ENCODE data around the gene SKIDA1.

DNA sequence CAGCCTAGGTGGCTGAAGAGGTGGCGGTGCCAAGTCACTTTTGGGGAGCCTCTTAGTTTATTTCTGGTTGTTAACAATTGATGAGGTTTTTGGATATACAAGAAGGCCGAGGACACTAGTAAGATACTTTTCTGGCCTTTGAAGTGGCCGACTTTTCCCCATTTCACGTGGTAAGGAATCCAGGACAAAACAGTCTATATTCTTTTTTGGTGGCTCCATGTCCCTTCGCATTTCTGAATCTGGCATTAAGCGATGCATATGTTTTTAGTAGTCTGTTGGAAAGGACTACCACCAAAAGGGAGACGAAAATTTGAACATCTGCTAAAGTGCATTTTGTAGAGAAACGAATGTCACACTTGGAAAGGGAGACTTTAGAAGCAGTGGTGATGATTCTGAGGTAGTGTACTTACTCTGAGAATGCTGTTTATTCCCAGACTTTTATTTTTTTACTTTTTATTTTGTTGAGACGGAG is 10.0 kb upstream of the SKIDA1 start:
- no peak for TF ChIP-seq POLR2A (IDR thresholded peaks at IDR 0.05)
- TF ChIP-seq, protein P1, sequence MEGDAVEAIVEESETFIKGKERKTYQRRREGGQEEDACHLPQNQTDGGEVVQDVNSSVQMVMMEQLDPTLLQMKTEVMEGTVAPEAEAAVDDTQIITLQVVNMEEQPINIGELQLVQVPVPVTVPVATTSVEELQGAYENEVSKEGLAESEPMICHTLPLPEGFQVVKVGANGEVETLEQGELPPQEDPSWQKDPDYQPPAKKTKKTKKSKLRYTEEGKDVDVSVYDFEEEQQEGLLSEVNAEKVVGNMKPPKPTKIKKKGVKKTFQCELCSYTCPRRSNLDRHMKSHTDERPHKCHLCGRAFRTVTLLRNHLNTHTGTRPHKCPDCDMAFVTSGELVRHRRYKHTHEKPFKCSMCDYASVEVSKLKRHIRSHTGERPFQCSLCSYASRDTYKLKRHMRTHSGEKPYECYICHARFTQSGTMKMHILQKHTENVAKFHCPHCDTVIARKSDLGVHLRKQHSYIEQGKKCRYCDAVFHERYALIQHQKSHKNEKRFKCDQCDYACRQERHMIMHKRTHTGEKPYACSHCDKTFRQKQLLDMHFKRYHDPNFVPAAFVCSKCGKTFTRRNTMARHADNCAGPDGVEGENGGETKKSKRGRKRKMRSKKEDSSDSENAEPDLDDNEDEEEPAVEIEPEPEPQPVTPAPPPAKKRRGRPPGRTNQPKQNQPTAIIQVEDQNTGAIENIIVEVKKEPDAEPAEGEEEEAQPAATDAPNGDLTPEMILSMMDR (IDR thresholded peaks at IDR 0.05): no peak

All from adrenal gland (tissue), 5 donors.